Tongue (tissue), 2 donors: ENCODE results near the gene SH2D3C. TPM values are rescaled to one million over a fixed set of nuclear protein-coding genes. Genes with fewer than 3 reads are reported as not detected.

Experiments used
- DNase-seq: peaks from one replicate; pipeline ENCODE4 v3.0.0-alpha.2; 2015
- total RNA-seq: library from RNA; depleted of rRNA; stranded (reverse); fragments of >200 nt; gene quantifications from one replicate; pipeline ENCODE4 v1.2.3, GENCODE V29; 2014

The SH2D3C gene
- total RNA-seq, 1 donor from 2014 or later: 13.6 TPM

DNA sequence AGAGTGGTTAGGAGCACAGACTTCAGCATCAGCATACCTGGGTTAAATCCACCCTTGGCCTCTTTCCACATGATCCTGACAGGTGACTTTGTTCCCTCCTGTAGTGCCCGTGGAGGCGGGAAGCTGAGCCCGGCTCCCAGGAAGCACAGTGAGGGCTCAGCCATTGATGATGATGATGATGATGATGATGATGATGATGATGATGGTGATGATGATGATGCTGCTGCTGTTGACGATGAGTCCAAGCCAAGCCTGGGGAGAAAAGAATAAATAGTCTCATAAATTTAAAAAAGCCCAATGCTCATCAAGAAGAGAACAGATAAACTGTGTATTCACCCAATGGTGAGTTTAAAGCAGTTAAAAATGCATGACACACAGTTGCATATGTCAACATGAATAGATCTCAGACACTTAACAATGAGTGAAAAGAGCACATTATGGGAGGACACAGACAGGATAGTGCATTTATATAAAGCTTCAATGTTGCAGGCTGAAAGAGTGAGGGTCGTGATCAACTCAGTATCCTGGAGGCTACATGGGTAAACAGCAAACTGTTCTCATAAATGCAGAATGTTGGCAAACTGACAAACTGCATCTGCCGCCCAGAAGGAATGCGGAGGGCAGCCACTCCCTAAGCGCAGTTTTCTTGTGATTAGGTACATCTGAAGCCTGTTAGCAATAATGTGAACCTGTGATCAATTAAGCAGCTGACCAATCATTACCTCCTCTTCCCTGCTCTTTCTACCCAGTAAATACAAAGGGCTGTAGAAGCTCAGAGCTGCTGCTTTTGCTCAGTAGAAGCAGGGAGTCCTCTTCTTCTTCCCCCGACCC lies 83.4 kb downstream of the SH2D3C start:
- no peak for DNase-seq

DNA sequence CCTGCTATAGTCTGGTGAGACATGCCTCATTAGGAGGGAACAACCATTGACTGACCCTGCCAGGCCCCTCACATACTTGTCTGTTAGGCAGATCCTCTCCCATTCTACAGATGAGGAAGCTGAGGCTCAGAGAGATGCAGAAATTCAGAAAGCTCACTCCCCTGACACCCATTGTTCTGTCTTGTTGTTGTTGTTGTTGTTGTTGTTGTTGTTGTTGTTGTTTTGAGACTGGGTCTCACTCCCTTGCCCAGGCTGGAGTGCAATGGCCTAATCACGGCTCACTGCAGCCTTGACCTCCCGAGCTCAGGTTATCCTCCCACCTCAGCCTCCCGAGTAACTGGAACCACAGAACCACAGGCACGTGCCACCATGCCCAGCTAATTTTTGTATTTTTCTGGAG lies 84.8 kb downstream of the SH2D3C start:
- DNase-seq: no peak

GRCh38 chr9:127693143-127693542 lies 85.3 kb downstream of the SH2D3C start:
- DNase-seq: no peak

- no peak for DNase-seq
These were observed 86.4 kb downstream of the SH2D3C start for GRCh38 chr9:127692071-127692470.

- DNase-seq: no peak
These were observed 87.7 kb downstream of the SH2D3C start for GRCh38 chr9:127690735-127691134.

DNA sequence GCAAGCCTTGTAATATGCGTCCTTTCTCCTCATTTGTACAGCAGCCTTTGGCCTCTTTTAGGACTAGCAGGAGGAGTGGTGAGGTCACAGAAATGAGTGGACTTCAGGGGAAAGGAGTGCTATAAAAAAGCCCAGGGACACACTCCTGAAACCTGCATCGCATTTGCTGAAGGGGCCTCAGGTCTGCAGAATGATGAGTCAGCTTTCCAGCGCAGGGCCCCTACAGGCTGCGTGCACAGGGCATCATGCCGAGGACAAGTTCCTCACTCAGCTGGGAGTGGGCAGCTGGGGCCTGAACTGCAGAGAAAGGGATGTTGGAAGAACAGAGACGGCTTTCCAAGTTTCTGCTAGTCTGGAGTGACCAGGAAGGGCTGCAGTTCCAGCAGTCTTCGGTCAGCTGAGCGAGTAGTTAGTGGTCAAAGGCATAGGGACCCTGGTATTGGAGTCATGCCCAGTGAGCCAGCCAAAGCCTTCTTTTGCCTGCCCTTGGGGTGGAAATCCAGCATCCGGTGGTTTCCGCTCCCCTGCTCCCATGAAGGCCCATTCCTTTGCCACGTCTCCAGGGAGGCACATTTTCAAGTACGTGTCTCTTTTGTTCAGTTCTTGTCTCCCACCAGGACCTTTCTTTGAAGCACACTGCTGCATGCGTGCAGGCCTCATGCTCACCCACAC lies 89.0 kb downstream of the SH2D3C start:
- DNase-seq: no peak

Other genes starting within 250 kb of the SH2D3C start
- gene STXBP1, start 166.4 kb downstream of the SH2D3C start, total RNA-seq: 12.8 TPM
- gene CFAP157, start 71.7 kb downstream of the SH2D3C start, total RNA-seq: not detected
- 7.3 TPM for gene PTRH1, start 63.0 kb downstream of the SH2D3C start, total RNA-seq
- gene TTC16, start 62.6 kb downstream of the SH2D3C start, total RNA-seq: not detected
- gene TOR2A, start 43.4 kb downstream of the SH2D3C start, total RNA-seq: 2.8 TPM
- 47.2 TPM for gene CDK9, start 7.4 kb upstream of the SH2D3C start, total RNA-seq
- 52.9 TPM for gene FPGS, start 24.2 kb upstream of the SH2D3C start, total RNA-seq
- gene ENG, start 76.0 kb upstream of the SH2D3C start, total RNA-seq: 11.6 TPM
- 416 TPM for gene AK1, start 99.0 kb upstream of the SH2D3C start, total RNA-seq
- 34.0 TPM for gene ST6GALNAC6, start 120.9 kb upstream of the SH2D3C start, total RNA-seq
- 39.8 TPM for gene ST6GALNAC4, start 138.4 kb upstream of the SH2D3C start, total RNA-seq
- gene PIP5KL1, start 152.1 kb upstream of the SH2D3C start, total RNA-seq: not detected
- gene DPM2, start 159.2 kb upstream of the SH2D3C start, total RNA-seq: 11.6 TPM
- 13.6 TPM for gene EEIG1, start 202.3 kb upstream of the SH2D3C start, total RNA-seq